NB4 (cell line): ENCODE measurements around the gene FMN1.

Experiments
- DNase-seq: peaks from one replicate; pipeline ENCODE4 v3.0.0; 2010; ENCODE audit warnings: low read depth
- H3K4me3 ChIP-seq: one replicate; pipeline ENCODE4 v1.5.1; 2011; ENCODE audit warnings: mild to moderate bottlenecking, low read depth, low read length, moderate library complexity
- CTCF ChIP-seq: IDR thresholded peaks from one replicate; pipeline ENCODE4 v1.5.1; 2012; ENCODE audit warnings: low read depth, low read length
- MAX ChIP-seq: IDR thresholded peaks from 2 replicates; pipeline ENCODE4 v1.6.1; 2011; ENCODE audit warnings: low read depth, low read length
- MYC ChIP-seq: IDR thresholded peaks from 2 replicates; pipeline ENCODE4 v1.6.1; 2011; ENCODE audit warnings: low read depth, low read length
- POLR2A ChIP-seq: IDR thresholded peaks from 2 replicates; pipeline ENCODE4 v1.6.1; 2011; ENCODE audit warnings: mild to moderate bottlenecking; ENCODE audit not compliant: insufficient read length; ENCODE audit errors: extremely low read depth

The FMN1 gene

GRCh38 chr15:33046329-33046728 is 148.2 kb downstream of the FMN1 start:
- no peak for DNase-seq
- TF ChIP-seq CTCF = no peak
- no peak for TF ChIP-seq POLR2A
- TF ChIP-seq MYC = no peak
- TF ChIP-seq MAX = no peak
- H3K4me3 ChIP-seq = no peak overlapping the region

- TF ChIP-seq POLR2A = no peak
- no peak for TF ChIP-seq CTCF
- TF ChIP-seq MYC = no peak
- no peak for DNase-seq
Measured at GRCh38 chr15:33045066-33045810, 149.3 kb downstream of the FMN1 start.

GRCh38 chr15:33044598-33044997 is 149.9 kb downstream of the FMN1 start:
- no peak overlapping the region for H3K4me3 ChIP-seq
- no peak for TF ChIP-seq POLR2A
- TF ChIP-seq MAX = no peak
- TF ChIP-seq CTCF = no peak
- no peak for TF ChIP-seq MYC
- no peak for DNase-seq

More at GRCh38 chr15:33045066-33045810, 149.3 kb downstream of the FMN1 start:
- H3K4me3 ChIP-seq = no peak overlapping the region

GRCh38 chr15:33043636-33044035 is 150.9 kb downstream of the FMN1 start:
- H3K4me3 ChIP-seq = no peak overlapping the region
- TF ChIP-seq CTCF = no peak
- TF ChIP-seq MYC = no peak
- TF ChIP-seq MAX = no peak
- TF ChIP-seq POLR2A = no peak
- no peak for DNase-seq

GRCh38 chr15:33040496-33040895 is 154.0 kb downstream of the FMN1 start:
- no peak overlapping the region for H3K4me3 ChIP-seq
- no peak for TF ChIP-seq CTCF
- TF ChIP-seq MYC = no peak
- TF ChIP-seq POLR2A = no peak
- no peak for TF ChIP-seq MAX
- DNase-seq = no peak

- no peak overlapping the region for H3K4me3 ChIP-seq
- DNase-seq = no peak
- TF ChIP-seq MAX (no peak), MYC (no peak), CTCF (no peak), POLR2A (no peak)
Measured at GRCh38 chr15:33034588-33034987, 159.9 kb downstream of the FMN1 start.
